NCI-H345 (cell line): ENCODE measurements around the gene CHMP4A.
"Not testable (repeated sequence)": the region's sequence is repeated elsewhere in the genome, so short reads cannot be mapped to it uniquely, and the experiment has no call there.

ENCODE experiments used
- DNase-seq: peaks from one replicate; lab custom pipeline; 2025; lab: John Stamatoyannopoulos, UW

Gene CHMP4A

GRCh38 chr14:24246765-24247212, 33.5 kb upstream of the CHMP4A start:
- DNase-seq = no peak

GRCh38 chr14:24245350-24245749, 32.1 kb upstream of the CHMP4A start:
- DNase-seq = not testable (repeated sequence)

GRCh38 chr14:24243336-24243836, 30.1 kb upstream of the CHMP4A start:
- no peak for DNase-seq

- DNase-seq = peak; percentile 96
Observed at GRCh38 chr14:24241829-24242443, 28.6 kb upstream of the CHMP4A start.

GRCh38 chr14:24240110-24240918, 27.0 kb upstream of the CHMP4A start:
- no peak for DNase-seq

GRCh38 chr14:24238527-24239037, 25.3 kb upstream of the CHMP4A start:
- no peak for DNase-seq

- DNase-seq = no peak
Observed at GRCh38 chr14:24238123-24238522, 24.8 kb upstream of the CHMP4A start.

GRCh38 chr14:24237463-24237955, 24.2 kb upstream of the CHMP4A start:
- DNase-seq = no peak

GRCh38 chr14:24236689-24237462, 23.6 kb upstream of the CHMP4A start:
- no peak for DNase-seq

GRCh38 chr14:24235804-24236688, 22.8 kb upstream of the CHMP4A start:
- DNase-seq = no peak

GRCh38 chr14:24234095-24235005, 21.1 kb upstream of the CHMP4A start:
- DNase-seq = no peak

- no peak for DNase-seq
Observed at GRCh38 chr14:24233538-24233866, 20.2 kb upstream of the CHMP4A start.

- DNase-seq = peak; percentile 31
Observed at GRCh38 chr14:24232645-24233537, 19.6 kb upstream of the CHMP4A start, which contains the start of gene GMPR2. Gene GMPR2 (plus strand): TSS chr14:24232929. CDS start chr14:24233254, 325 bp downstream.

- DNase-seq = peak; percentile 85
Observed at GRCh38 chr14:24232121-24232644, 18.9 kb upstream of the CHMP4A start, which contains the start of gene NEDD8. Gene NEDD8 (minus strand): TSS chr14:24232367. CDS start chr14:24232267, 100 bp downstream.

GRCh38 chr14:24231263-24232120, 18.2 kb upstream of the CHMP4A start:
- DNase-seq = peak; percentile 44

GRCh38 chr14:24228902-24229301, 15.6 kb upstream of the CHMP4A start:
- DNase-seq = no peak

- DNase-seq = no peak
Observed at GRCh38 chr14:24226473-24226872, 13.2 kb upstream of the CHMP4A start.
